GM12878 (cell line): ENCODE results near the gene NDST4. TPM values are rescaled to one million over a fixed set of nuclear protein-coding genes. Genes with fewer than 3 reads are reported as not detected.

Source experiments
- ASH2L ChIP-seq: fragments of 300-600, 200-600 bp; sonication (generic); IDR thresholded peaks from 2 replicates; pipeline ENCODE4 v1.6.1; 2017; ENCODE audit warnings: low read depth, mild to moderate bottlenecking, borderline replicate concordance
- BRCA1 ChIP-seq: IDR thresholded peaks from 2 replicates; pipeline ENCODE4 v1.6.1; 2011; ENCODE audit warnings: low read depth, low read length, improper control_type of control experiment
- MTA2 ChIP-seq: fragments of 450-650 bp; IDR thresholded peaks from 2 replicates; pipeline ENCODE4 v1.6.1; 2016; ENCODE audit warnings: low read depth, mild to moderate bottlenecking, moderate library complexity
- PML ChIP-seq: IDR thresholded peaks from 2 replicates; pipeline ENCODE4 v1.6.1; 2012; ENCODE audit warnings: low read length, inconsistent platforms
- ZNF207 ChIP-seq: fragments of 450-650 bp; IDR thresholded peaks from 2 replicates; pipeline ENCODE4 v1.6.1; 2014; ENCODE audit warnings: antibody characterized with exemption, mild to moderate bottlenecking, borderline replicate concordance
- ZSCAN29 ChIP-seq: fragments of 450-650 bp; IDR thresholded peaks from 2 replicates; pipeline ENCODE4 v1.6.1; 2017; ENCODE audit warnings: mild to moderate bottlenecking, moderate library complexity
- polyA plus RNA-seq, 11 experiments: library from polyadenylated mRNA; depleted of rRNA in 4 of 11; unstranded in 6 of 11; stranded (reverse) in 5 of 11; fragments of >200 nt; fragmentation: Nextera tagmentation in 4 of 11; fragmentation: Illumina TruSeq in 1 of 11; extraction: Ambion mirVana in 4 of 11; extraction: Trizol in 1 of 11; gene quantifications; 1 replicate in 1 of 11; 2 replicates in 10 of 11; pipeline versions ENCODE4 v1.2.1 to v1.2.3, GENCODE V29; 2011 to 2016; ENCODE audit warnings: inconsistent platforms in 2 of 11, missing spikeins in 2 of 11, low read depth in 1 of 11
- total RNA-seq, 4 experiments: library from RNA; depleted of rRNA in 3 of 4; stranded (reverse); fragments of >200 nt in 3 of 4; fragmentation: Illumina TruSeq in 1 of 4; extraction: Trizol in 1 of 4; gene quantifications; 2 replicates each; pipeline versions ENCODE4 v1.2.1 to v1.2.3, GENCODE V29; 2013 to 2021
- TF ChIP-seq, protein P1 (sequence below): IDR thresholded peaks from 2 replicates; pipeline ENCODE4 v1.6.1; 2012; ENCODE audit warnings: mild to moderate bottlenecking, low read depth, low read length
- TF ChIP-seq, protein P2 (sequence below): fragments of 450-650 bp; IDR thresholded peaks from 2 replicates; pipeline ENCODE4 v1.6.1; 2016; ENCODE audit warnings: mild to moderate bottlenecking
- TF ChIP-seq, protein P3 (sequence below): fragments of 450-650 bp; IDR thresholded peaks from 2 replicates; pipeline ENCODE4 v1.6.1; 2018; ENCODE audit warnings: borderline replicate concordance, mild to moderate bottlenecking; ENCODE audit not compliant: partially characterized antibody
- TF ChIP-seq, protein P4 (sequence below): fragments of 450-650 bp; IDR thresholded peaks from 2 replicates; pipeline ENCODE4 v1.6.1; 2017; ENCODE audit warnings: borderline replicate concordance

The NDST4 gene
- total and polyA plus RNA-seq, 10 of the 15 experiments (the other 5 are each of a cell fraction or from before 2014, with no cell fraction given), result 0.04 to 0.11 (median 0.07) TPM; not detected in 6

DNA sequence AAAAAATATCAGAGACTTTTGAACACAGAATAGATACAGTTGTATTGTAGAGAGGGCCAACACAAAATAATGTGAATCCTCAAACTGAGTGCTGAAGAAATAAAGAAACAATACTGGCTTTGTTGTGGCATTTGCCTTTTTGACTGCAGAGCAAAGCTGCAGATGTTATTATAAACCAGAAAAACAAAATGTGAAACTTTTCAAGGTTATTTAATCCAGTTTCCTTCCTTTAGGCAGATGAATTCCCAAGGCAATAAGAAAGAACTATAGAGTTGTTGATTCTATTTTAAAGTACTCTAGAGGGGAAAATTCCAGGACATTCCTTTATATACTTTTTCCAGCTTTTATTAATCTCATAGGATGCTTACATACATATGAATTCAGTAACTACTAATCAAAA lies 186.8 kb downstream of the NDST4 start (continued):
- TF ChIP-seq, protein P1, sequence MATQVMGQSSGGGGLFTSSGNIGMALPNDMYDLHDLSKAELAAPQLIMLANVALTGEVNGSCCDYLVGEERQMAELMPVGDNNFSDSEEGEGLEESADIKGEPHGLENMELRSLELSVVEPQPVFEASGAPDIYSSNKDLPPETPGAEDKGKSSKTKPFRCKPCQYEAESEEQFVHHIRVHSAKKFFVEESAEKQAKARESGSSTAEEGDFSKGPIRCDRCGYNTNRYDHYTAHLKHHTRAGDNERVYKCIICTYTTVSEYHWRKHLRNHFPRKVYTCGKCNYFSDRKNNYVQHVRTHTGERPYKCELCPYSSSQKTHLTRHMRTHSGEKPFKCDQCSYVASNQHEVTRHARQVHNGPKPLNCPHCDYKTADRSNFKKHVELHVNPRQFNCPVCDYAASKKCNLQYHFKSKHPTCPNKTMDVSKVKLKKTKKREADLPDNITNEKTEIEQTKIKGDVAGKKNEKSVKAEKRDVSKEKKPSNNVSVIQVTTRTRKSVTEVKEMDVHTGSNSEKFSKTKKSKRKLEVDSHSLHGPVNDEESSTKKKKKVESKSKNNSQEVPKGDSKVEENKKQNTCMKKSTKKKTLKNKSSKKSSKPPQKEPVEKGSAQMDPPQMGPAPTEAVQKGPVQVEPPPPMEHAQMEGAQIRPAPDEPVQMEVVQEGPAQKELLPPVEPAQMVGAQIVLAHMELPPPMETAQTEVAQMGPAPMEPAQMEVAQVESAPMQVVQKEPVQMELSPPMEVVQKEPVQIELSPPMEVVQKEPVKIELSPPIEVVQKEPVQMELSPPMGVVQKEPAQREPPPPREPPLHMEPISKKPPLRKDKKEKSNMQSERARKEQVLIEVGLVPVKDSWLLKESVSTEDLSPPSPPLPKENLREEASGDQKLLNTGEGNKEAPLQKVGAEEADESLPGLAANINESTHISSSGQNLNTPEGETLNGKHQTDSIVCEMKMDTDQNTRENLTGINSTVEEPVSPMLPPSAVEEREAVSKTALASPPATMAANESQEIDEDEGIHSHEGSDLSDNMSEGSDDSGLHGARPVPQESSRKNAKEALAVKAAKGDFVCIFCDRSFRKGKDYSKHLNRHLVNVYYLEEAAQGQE, result no peak
- TF ChIP-seq ZNF207 (no peak), BRCA1 (no peak), PML (no peak), ASH2L (no peak), MTA2 (no peak), ZSCAN29 (no peak)
- TF ChIP-seq, protein P2, sequence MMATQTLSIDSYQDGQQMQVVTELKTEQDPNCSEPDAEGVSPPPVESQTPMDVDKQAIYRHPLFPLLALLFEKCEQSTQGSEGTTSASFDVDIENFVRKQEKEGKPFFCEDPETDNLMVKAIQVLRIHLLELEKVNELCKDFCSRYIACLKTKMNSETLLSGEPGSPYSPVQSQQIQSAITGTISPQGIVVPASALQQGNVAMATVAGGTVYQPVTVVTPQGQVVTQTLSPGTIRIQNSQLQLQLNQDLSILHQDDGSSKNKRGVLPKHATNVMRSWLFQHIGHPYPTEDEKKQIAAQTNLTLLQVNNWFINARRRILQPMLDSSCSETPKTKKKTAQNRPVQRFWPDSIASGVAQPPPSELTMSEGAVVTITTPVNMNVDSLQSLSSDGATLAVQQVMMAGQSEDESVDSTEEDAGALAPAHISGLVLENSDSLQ, result no peak
- TF ChIP-seq, protein P3, sequence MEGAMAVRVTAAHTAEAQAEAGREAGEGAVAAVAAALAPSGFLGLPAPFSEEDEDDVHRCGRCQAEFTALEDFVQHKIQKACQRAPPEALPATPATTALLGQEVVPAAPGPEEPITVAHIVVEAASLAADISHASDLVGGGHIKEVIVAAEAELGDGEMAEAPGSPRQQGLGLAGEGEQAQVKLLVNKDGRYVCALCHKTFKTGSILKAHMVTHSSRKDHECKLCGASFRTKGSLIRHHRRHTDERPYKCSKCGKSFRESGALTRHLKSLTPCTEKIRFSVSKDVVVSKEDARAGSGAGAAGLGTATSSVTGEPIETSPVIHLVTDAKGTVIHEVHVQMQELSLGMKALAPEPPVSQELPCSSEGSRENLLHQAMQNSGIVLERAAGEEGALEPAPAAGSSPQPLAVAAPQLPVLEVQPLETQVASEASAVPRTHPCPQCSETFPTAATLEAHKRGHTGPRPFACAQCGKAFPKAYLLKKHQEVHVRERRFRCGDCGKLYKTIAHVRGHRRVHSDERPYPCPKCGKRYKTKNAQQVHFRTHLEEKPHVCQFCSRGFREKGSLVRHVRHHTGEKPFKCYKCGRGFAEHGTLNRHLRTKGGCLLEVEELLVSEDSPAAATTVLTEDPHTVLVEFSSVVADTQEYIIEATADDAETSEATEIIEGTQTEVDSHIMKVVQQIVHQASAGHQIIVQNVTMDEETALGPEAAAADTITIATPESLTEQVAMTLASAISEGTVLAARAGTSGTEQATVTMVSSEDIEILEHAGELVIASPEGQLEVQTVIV, result no peak
- TF ChIP-seq, protein P4, sequence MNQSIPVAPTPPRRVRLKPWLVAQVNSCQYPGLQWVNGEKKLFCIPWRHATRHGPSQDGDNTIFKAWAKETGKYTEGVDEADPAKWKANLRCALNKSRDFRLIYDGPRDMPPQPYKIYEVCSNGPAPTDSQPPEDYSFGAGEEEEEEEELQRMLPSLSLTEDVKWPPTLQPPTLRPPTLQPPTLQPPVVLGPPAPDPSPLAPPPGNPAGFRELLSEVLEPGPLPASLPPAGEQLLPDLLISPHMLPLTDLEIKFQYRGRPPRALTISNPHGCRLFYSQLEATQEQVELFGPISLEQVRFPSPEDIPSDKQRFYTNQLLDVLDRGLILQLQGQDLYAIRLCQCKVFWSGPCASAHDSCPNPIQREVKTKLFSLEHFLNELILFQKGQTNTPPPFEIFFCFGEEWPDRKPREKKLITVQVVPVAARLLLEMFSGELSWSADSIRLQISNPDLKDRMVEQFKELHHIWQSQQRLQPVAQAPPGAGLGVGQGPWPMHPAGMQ, result no peak
- TF ChIP-seq, all 136 proteins: peak for 0
